Limb (tissue), 2 donors: ENCODE measurements around the gene PAXX.
"Not testable (repeated sequence)": the region's sequence is repeated elsewhere in the genome, so short reads cannot be mapped to it uniquely, and the experiment has no call there.

Experiments used
- DNase-seq, 2 donors: peaks; one replicate each; pipeline ENCODE4 v3.0.0-alpha.2; 2016; ENCODE audit errors: extremely low spot score in 2 of 2

Gene PAXX

DNA sequence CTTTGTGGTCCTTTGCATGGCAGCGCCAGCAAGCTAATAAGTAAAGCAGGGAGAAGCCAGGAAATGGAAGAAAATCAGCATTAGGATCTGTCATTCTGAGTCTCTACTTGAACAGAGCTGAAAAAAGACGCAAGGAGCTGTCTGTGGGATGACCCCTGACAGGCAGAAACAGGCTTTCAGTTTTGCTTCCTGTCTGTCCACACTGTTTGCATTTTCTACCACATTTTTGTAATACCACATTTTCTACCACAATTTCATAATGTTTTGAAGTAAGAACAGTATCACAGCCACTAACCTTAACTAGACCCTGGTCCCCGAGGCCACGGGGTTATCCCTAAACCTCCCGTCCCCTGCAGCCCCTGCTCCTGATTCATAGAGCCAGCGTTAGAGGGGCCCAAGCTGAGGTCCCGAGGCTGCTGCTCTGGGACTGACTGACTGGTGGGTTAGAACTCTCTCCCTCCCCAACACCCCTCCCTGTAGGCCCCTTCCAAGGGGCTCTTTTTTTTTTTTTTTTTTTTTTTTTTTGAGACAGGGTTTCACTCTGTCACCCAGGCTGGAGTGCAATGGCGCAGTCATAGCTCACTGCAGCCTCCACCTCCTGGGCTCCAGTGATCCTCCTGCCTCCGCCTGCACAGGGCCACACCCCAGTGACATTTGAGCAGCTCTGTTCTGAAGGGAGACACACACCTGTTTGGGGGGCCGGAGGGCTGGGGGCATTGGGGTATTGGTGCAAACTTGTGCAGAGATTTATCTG, 8.1 kb downstream of the PAXX start:
- DNase-seq, result no peak

DNA sequence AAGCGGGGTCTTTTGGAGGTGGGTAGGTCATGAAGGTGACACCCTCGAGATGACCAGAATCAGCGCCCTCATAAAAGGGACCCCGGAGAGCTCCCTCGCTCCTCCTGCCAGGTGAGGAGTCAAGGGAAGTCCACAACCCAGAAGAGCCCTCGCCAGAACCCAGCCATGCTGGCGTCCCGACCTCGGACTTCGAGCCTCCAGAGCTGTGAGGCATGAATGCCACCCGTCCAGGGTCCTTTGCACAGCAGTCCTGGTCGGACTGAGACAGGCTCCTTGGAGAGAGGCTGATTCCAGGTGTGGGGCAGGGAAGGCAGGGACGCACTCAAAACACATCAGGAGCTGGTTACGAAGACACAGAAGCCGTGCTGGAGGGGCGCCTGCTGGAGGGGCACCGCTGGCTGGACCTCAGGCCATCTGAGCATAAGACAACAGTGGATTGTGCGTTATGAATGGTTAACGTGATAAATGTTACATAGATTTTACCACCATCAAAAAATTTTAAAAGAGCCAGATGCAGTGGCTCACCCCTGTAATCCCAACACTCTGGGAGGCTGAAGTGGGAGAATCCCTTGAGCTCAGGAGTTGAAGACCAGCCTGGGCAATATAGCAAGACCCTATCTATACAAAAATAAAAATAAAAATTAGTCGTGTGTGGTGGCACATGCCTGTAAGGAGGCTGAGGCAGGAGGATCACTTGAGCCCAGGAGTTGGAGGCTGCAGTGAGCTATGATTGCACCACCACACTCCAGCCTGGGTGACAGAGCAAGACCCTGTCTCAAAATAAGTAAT, 9.8 kb downstream of the PAXX start:
- DNase-seq, result no peak

DNA sequence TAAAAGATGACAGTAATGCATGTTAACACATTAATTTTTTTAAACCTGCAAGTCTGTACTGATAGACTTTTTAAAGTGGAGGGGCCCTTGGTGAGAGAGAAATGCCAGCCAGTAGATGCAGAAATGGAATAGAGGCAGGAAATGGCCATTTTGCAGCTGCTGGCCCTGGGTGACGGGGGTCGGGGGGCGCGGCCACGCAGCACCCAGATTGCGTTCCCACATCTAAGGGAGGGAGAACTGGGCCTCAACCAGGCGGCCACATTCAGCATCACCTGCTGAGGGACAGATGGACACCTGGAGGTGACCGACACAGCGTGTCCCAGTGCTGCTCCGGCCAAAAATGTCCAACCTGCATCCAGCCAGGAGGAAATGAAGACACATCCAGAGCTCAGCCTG, 10.4 kb downstream of the PAXX start:
- no peak for DNase-seq

DNA sequence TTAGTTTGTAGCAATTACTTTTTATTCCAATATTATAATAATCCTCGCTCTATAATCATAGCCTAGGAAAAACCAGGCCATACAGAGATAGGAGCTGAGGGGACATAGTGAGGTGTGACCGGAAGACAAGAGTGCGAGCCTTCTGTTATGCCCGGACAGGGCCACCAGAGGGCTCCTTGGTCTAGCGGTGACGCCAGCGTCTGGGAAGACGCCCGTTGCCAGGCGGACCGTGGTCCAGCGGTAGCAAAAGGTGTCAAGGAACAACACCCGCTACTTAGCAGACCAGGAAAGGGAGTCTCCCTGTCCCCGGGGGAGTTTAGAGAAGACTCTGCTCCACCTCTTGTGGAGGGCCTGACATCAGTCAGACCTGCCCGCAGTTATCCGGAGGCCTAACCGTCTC, 12.1 kb downstream of the PAXX start:
- DNase-seq, result not testable (repeated sequence)

DNA sequence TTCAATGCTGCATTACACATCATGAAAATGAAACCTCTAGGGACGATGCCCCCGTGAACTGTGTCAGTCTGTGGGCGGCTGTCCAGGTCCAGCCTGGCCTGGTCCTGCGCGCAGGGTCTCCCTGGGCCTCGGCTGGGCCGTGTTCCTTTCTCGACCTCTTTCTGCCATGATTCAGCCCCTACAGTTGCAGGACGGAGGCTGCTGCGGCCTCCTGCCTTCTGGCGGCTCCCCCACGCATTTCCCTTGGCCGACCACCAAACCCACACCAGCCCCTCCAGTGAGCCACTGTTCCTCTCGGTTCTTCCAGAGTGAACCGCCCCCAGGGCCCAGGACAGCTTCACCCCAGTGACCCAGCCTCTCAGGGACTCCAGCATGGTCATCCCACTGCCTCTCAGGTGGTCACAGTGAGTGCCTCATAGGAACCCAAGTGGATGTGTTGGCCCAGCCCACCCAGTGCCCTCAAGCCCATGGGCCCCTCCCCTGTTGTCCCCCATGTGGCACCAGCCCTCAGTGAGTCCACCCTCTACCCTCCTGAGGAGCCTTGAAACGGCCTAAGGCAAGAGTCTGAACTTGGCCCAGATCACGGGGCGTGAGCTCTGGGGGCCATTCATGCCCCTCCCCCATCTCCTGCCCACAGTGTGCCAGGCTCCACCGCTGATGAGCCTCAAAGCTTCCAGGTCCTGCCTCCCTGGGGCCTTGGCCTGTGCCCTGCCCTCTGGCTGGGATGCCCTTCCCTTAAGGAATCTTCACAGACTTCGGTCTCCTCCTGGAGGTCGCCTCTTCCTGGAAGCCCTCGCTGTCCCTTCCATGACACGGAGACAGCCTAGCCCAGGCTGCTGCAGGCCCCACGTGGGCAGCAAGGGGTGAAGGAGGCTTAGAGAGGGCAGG, 14.1 kb downstream of the PAXX start:
- DNase-seq, result no peak

DNA sequence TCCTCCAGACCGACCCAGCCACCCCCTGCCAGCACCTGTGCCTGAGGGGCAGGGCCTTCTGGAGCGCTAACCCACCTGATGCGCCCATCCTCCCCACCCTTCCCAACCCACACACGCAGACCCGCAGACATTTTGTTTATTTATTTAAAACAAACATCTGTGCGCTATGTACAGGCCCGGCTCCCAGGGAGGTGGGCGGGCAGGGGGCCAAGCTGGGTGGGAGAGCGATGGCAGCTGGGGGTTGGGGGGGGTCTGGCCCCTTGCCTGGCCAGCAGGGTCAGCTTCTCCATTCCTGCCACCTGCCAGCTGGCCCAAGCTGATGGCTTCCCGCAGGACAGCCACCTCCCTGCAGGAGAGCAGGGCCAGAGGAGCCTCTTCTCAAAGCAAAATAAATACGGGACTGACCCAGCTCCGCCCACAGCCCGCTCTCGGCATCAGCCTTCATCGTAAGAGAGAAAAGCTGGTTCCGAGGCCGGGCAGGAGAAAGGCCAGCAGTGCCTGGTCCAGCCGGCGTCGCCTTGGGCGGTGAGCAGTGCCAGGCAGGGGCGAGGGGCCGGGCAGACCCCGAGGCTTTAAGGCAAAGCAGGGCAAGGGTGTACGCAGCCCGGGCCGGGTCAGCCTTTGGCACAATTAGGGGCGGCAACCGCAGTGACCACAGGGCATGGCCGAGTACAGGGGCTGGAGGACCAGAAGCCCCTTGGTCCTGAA, 15.0 kb downstream of the PAXX start:
- DNase-seq, result no peak

DNA sequence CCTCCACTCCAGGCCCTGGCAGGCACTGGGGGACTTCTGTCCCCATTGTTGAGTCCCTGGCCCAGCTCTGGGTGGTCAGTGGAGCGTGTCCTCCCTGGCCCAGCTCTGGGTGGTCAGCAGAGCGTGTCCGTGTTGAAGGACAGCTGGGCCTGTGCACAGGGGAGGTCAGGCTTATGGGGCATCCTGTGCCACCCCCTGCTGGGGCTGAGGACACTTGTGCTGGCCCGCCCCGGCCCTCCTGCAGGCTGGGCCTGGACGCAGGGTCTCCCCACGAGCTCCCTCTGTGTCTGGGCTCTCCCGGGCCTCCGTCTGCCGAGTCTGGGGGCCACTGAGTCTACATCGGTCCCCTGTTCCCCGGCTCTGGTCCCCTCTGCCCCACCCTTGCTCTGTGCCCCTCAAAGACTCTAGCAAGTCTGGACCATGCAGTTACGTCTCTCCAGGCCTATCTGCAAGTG, 15.6 kb downstream of the PAXX start:
- DNase-seq, result no peak

DNA sequence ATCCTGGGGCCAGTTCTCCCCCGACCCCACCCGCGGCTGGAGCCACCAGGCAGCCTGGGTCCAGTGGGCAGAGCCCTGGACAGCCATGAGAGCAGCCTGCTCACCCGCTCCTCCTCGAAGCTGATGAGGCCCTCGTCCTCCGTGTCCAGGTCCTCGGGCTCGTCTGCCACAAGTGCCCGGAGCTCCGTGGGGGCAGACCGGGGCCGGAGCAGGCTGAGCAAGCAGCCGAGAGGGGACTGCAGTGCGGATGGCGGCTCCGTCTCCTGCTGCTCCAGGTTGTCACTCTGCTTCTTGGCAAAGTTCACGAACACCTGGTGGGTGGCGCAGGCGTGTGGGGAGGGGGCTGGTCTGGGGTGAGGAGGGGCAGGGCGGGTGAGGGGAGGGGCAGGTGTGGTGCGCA, 16.1 kb downstream of the PAXX start:
- DNase-seq, result no peak

DNA sequence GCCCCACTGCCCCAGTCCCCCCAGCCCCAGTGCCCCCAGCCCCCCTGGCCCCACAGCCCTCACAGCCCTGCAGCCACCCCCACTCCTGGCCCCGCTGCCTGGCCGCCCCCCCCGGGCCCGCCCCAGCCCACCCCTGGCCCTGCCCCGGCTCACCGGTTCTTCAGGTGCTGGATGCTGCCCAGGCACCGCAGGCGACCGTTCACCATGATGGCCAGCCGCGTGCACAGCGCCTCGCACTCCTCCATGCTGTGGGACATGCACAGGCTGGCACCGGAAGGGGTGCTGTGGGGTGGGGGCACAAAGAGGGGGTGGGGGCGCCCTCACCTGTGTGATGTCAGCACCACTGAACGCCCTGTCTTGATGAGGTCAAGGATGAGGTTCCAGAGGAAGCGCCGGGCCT, 17.0 kb downstream of the PAXX start:
- DNase-seq, result no peak

DNA sequence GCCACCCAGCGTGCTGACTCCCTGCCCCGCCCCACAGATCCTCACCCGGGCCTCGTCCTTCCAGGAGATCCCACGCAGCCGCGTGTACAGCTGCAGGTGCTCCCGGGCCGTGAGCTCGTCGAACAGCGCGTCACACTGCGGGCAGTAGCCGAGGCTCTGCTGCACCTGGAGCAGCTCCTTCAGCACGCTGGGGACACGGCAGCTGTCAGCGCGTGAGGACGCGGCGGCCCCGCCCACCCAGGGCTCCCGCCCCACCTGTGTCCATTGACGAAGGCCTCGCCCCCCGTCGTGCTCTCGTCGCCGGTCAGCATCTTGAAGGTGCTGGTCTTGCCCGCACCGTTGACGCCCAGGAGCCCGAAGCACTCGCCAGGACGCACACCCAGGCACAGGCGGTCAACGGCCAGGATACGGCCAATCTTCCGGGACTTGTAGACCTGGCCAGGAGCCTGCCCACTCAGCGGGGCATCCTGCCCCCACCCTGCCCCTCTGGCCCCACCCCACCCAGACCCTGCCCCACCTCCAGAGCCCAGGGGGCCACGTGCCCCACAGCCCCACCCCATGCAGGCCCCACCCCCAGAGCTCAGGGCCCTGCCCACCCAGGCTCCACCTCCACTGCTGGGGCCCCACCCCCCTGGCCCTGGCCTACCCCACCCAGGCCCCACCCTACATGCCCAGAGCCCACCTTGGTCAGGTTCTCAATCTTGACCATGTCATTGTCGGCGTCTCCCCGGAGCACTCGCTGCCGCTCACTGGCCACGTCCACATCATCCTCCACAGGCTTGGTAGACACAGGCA, 17.9 kb downstream of the PAXX start:
- DNase-seq, result no peak

DNA sequence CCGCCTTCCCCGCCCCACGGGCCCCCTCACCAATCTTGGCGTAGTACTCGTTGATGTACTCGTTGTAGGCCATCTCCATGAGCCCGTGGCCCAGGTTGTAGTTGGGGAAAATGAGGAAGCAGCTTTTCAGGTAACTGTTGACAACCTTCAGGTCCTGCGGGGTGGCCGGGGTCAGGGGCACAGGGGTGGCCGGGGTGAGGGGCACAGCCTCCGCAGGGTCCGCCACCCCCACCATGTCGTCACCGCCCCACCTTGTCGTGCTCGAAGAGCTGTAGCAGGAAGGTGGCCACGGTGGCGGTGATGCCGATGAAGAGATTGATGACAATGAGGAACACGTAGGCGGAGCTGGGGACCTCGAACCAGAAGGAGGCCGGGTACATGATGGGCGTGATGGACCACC, 18.9 kb downstream of the PAXX start:
- no peak for DNase-seq

DNA sequence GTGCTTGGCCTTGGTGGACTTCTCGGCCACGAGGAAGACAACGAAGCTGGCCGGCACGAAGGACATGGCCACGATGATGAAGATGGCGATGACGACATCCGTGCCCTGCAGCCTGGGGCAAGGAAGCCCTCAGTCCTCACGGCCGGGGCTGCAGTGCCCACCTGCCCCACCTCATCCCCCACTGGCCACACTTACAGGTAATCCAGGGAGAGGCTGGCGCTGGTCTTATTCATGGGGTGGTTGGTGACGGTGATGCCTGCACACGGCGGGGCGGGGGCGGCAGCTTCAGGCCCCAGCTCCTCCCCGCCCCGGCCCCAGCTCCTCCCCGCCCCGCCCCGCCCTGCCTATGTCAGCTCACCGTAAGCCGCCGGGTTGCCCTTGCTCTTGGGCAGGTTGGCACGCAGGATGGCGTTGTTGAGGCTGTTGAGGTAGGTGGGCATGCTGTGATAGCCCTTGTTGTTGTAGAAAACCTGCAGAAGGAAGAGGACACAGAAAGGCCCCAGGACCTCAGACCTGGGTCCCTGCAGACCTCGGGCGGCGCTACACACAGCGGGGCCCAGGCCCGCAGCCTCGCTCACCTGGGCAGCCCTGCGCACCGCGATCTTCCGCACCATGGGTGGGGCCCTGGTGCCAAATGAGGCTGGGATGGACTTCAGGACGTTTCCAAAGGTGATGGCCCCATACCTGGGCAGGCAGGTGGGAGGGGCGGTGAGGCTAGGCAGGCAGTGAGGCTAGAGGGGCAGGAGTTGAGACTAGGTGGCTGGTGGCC, 19.9 kb downstream of the PAXX start:
- no peak for DNase-seq

DNA sequence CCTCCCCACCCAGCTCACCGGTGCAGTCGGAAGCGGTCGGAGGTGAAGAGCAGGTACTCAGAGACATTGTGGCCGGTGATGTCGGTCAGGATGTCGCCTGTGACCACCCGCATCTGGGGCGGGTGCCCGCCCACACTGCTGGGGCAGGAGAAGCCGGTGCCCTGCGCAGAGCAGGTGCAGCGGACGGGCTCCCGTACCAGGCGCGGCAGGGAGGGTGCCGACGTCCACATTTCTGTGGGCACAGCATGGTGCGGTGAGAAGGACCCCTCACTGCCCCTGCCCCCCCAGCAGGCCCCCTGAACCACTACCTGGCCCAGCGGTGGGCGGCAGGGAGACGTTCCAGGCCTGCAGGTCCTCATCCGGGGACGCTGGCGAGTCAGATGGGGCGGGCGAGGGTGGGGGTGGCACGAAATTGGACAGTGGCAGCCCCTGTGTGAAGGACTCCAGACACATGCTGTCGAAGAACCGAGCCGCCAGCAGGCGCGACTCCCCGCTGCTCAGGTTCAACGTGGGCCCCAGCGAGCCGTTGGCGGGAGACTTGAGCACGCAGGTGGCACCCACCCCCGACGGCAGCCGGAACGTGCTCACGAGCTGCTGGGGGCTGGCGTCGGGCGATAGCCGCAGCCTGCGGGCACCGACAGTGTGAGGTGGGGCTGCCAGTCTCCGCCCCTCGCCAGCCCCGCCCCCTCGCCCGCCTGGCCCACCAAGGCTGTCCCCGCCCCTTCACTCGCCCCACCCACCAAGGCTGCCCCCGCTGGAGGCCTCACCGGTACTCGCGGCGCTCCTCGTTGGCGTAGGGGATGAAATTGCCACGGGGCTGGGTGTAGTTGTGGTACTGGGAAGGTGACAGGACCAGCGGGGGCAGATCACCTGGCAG, 20.7 kb downstream of the PAXX start:
- DNase-seq, result no peak

DNA sequence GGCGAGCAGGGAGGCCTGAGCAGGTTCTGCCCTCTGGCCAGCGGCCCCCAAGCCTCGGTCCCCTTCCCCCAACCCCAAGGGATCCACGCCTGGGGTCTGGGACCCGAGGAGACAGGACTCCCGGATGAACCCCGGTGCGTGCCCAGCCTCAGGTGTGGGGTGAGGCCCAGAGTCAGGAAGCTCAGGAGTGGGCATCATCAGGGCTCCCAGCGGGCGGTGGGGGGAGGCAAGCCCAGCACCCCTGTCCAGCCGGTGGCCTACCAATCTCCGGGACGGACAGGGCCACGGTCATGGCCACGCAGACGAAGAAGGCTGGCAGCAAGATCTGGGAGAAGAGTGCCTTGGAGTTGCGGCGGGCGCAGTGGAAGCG, 21.3 kb downstream of the PAXX start:
- no peak for DNase-seq

DNA sequence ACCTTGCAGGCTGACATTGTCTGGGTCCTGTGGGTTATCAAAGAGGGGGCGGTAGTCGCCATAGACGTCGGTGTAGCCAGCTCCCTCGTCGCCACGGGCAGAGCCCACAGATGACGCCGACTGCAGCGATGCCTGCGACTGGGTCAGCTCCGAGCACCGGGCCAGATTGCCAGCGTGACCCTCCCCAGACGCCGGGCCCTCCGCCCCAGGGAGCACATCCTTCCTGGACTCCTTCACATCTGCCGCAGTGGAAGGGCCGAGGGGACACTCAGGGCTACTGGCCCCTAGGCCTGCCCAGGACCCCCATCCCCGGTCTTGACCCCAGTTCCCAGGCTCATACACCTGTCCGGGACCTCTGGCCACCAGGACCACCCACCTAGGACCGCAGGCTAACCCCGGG, 21.9 kb downstream of the PAXX start:
- no peak for DNase-seq

DNA sequence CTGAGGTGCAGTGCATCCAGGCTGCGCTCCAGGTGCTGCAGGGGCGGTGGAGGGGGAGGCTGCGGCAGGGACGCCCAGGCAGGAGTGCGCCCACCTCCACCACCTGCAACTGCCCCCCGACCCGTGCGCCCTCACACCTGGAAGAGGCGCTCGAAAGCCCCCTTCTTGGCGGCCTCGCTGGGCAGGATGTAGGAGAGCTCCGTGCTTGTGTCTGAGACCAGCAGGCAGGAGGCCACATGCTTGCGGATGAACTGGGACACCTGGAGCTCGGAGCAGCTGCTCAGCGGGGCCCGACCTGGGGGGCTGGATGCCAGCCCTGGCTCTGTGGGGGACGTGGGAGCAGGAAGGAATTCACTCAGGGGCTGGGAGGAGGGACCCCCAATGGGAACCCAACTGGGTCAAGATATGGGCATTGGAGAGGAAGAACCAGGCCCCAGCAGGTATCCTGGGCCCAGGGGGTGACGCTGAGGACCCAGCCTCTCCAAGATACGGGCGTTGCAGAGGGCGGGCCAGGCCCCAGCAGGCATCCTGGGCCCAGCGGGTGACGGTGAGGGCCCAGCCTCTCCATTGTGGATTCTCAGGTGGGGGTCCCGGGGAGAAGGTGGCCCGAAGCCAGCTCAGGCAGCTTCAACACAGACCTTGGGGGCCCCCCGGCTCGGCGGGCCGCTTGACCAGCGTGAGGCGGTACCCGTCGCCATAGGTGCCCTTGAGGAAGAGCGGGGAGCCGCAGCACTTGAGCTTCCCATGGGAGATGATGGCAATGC, 22.7 kb downstream of the PAXX start:
- no peak for DNase-seq

DNA sequence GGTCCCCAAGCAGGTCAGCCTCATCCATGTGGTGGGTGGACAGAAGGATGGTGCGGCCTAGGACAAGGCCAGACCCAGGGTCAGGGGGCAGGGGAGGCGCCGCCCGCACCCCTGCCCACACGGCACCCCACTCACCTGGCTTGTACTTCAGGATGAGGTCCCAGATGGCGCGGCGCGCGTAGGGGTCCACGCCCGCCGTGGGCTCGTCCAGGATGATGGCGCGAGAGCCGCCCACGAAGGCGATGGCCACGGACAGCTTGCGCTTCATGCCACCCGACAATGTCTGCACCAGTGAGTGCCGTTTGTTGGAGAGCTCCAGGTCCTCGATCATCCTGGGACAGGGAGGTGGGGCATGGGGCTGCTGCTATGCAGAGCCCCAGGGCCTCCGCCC, 23.3 kb downstream of the PAXX start:
- DNase-seq, result no peak

DNA sequence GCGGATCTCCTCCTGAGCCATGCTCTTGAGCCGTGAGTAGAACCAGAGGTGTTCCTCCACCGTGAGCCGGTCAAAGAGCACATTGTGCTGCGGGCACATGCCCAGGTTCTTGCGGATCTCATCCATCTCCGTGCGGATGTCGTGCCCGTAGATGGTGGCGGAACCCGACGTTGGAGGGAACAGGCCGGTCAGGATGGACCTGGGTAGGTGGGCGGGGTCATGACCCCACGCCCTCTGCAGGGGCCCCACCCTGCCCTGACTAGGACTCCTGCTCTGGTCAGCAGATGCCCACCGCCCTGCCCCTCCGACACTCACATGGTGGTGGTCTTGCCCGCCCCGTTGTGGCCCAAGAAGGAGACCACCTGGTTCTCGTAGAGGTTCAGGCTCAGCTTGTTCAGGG, 23.8 kb downstream of the PAXX start:
- no peak for DNase-seq
